Body of pancreas (tissue), 4 donors: ENCODE measurements around the gene TESK2. TPM values are rescaled to one million over a fixed set of nuclear protein-coding genes. Genes with fewer than 3 reads are reported as not detected.

Experiments used
- ATAC-seq: fragments of 150-250 bp; one replicate; pipeline ENCODE4 v1.9.1; 2016
- DNase-seq, 4 donors: peaks; one replicate each; pipeline ENCODE4 v3.0.0-alpha.2; 2019
- H3K27ac ChIP-seq, 4 donors: fragments of 200-600 bp; sonication (generic); 1 replicate in 3 of 4; 2 replicates in 1 of 4; pipeline versions ENCODE4 v1.5.1 to v1.6.1; 2016 to 2019; ENCODE audit warnings: mild to moderate bottlenecking in 1 of 4, mixed read lengths in 1 of 4, moderate library complexity in 1 of 4
- H3K27me3 ChIP-seq, 2 donors: fragments of 200-600 bp; sonication (generic); one replicate each; pipeline ENCODE4 v1.6.0; 2016; ENCODE audit warnings: mild to moderate bottlenecking in 1 of 2
- H3K36me3 ChIP-seq, 2 donors: fragments of 200-600 bp; sonication (generic); replicated peaks in 1 of 2; 2 replicates each; pipeline ENCODE4 v1.5.1; 2016; ENCODE audit warnings: low read depth in 2 of 2; ENCODE audit not compliant: insufficient read depth in 1 of 2
- H3K4me1 ChIP-seq: fragments of 200-600 bp; sonication (generic); one replicate; pipeline ENCODE4 v1.6.0; 2016
- H3K4me3 ChIP-seq, 2 donors: fragments of 200-600 bp; sonication (generic); 1 replicate in 1 of 2; 2 replicates in 1 of 2; pipeline ENCODE4 v1.5.1; 2016 to 2019
- H3K9me3 ChIP-seq, 3 donors: fragments of 200-600 bp; sonication (generic); 1 replicate in 2 of 3; 2 replicates in 1 of 3; pipeline ENCODE4 v1.5.1; 2016
- CTCF ChIP-seq, 7 experiments: fragments of 450-650 bp in 4 of 7; fragments of 200-600 bp in 3 of 7; sonication (generic) in 3 of 7; IDR thresholded peaks; one replicate each; pipeline ENCODE4 v1.5.1; 2016 to 2019; ENCODE audit warnings: antibody characterized with exemption in 7 of 7
- POLR2A ChIP-seq, 3 donors: fragments of 450-650 bp; IDR thresholded peaks; one replicate each; pipeline ENCODE4 v1.6.1; 2016; ENCODE audit warnings: antibody characterized with exemption in 3 of 3, mild to moderate bottlenecking in 2 of 3
- WGBS, 2 donors: methylation state at CpG; one replicate each; pipeline ENCODE4 v1.1.5; 2017; 5-methylcytosine and 5-hydroxymethylcytosine counted together
- intact Hi-C: fragments of 100-400 bp; cut with DNase I; formaldehyde crosslinking; loops from one replicate; pipeline ENCODE4 v1.15.1; 2023
- total RNA-seq, 2 donors: library from RNA; depleted of rRNA; stranded (reverse); fragments of >200 nt; gene quantifications; one replicate each; pipeline ENCODE4 v1.1.0, GENCODE V29; 2016

TESK2 gene
- total RNA-seq, 2 donors from 2014 or later = 0.33 to 3.6 TPM

DNA sequence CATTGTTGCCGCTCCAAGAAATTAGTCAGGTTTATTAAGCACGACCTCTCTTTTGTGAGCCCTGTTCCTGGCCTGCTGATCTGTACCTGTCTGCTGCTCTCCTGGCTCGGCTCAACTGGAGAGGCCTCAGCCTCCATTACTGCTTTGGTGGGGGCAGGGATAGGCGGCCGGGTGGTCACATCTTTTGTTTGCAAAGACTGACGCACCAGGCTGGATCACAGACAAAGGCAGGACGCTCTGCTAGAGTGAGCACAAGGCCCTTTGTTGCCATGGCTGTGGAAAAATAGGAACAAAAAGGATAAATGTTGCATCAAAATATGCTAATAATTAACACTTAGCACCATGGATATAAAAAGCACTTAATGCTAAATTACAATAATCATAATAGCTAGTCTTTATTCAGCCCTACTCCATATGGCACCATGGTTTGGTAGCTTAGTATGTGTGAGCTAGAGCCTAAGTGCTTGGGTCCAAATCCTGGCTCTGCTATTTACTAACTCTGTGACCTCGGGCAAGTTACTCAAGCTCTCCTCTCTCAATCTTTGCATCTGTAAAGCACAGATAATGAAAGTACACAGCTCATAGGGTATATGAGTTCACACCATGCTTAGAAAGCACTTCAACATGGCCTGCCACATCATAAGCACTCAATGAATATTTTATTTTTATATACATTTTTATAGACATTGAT is 193.2 kb downstream of the TESK2 start:
- Histone ChIP-seq H3K27me3 (no peaks in the 10 kb centered on the region), H3K4me3 (no peak overlapping the region), H3K27ac (no peak overlapping the region), H3K4me1 (no peaks in the 10 kb centered on the region), H3K9me3 (no peaks in the 10 kb centered on the region), H3K36me3 (no peaks in the 10 kb centered on the region)
- ATAC-seq (no peak), DNase-seq (no peak)
- intact Hi-C loops = no loop called here
- TF ChIP-seq CTCF (IDR thresholded peaks at IDR 0.05) (no peak), POLR2A (IDR thresholded peaks at IDR 0.05) (no peak)
- WGBS, 2 donors = 63 to 66% methylated on average over 5 to 8 of the region's 8 CpGs

Other genes with a start within 250 kb of the TESK2 start
- gene HPDL, start 164.3 kb downstream of the TESK2 start, total RNA-seq = under 1 TPM in 1 of 2 donors, not detected in 1; 0.26 TPM
- 1 to 10 TPM; 2.0 to 2.3 TPM for gene TOE1, start 151.0 kb downstream of the TESK2 start, total RNA-seq
- 10 to 100 TPM; 19.7 to 21.8 TPM for gene MUTYH, start 150.7 kb downstream of the TESK2 start, total RNA-seq
- gene CCDC163, start 8.9 kb upstream of the TESK2 start, total RNA-seq = under 1 TPM; 0.66 to 0.78 TPM
- gene MMACHC, start 9.1 kb upstream of the TESK2 start, total RNA-seq = 10 to 100 TPM in 1 of 2 donors, 1 to 10 TPM in 1; 2.3 to 18.1 TPM
- 100 to 1,000 TPM in 1 of 2 donors, 10 to 100 TPM in 1; 64.6 to 103 TPM for gene PRDX1, start 30.7 kb upstream of the TESK2 start, total RNA-seq
- gene AKR1A1, start 59.7 kb upstream of the TESK2 start, total RNA-seq = 10 to 100 TPM; 77.8 to 90.5 TPM
- gene NASP, start 92.9 kb upstream of the TESK2 start, total RNA-seq = 10 to 100 TPM; 31.0 to 39.2 TPM
- 1 to 10 TPM; 3.6 to 7.3 TPM for gene CCDC17, start 132.9 kb upstream of the TESK2 start, total RNA-seq
- 10 to 100 TPM; 61.0 to 90.0 TPM for gene GPBP1L1, start 195.4 kb upstream of the TESK2 start, total RNA-seq
- gene TMEM69, start 197.0 kb upstream of the TESK2 start, total RNA-seq = 10 to 100 TPM; 11.9 to 12.5 TPM